ENCODE measurements around the gene EPC2. TPM values are rescaled to one million over a fixed set of nuclear protein-coding genes. Genes with fewer than 3 reads are reported as not detected.

Gene EPC2
- total and polyA plus RNA-seq, 10 of the 15 experiments (the other 5 are each of a cell fraction or from before 2014, with no cell fraction given) = 2.0 to 16.5 (median 10.8) TPM

DNA sequence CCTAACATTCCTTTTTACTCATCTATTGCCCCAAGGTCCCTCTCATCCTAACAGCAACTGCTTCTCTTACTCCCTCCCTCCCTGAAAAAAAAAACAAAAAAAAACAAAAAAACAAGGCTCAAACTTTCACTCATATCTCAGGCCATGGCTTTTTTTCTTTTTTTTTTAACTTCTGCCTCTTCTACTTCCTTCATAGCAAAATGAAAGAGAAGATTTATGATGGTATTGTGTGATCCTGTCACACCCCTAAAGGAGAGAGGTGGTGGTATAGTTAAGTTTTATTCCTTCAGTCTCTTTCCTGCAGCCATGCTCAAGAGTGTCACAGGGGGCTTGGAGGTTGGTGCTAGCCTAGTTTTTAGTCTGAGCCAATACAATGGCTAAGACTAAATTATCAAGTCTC is 21.5 kb upstream of the EPC2 start:
- H3K4me2 ChIP-seq (ENCODE audit: control insufficient read depth, insufficient read depth) = no peak overlapping the region
- ATAC-seq (no peak), DNase-seq (ENCODE audit: low read depth, low spot score) (no peak), FAIRE-seq (no peak)
- H3K9ac ChIP-seq (ENCODE audit: control insufficient read depth, insufficient read depth, low read length) = no peak overlapping the region
- TF ChIP-seq GABPA (IDR thresholded peaks at IDR 0.05; ENCODE audit: low read depth) (no peak), ZSCAN29 (IDR thresholded peaks at IDR 0.05) (no peak), RAD21 (IDR thresholded peaks at IDR 0.05; ENCODE audit: insufficient read depth, low read depth, low read length) (no peak), CREB1 (IDR thresholded peaks at IDR 0.05; ENCODE audit: low read depth) (no peak), SIX5 (IDR thresholded peaks at IDR 0.05; ENCODE audit: low read depth, low read length, severe bottlenecking) (no peak), RAD51 (IDR thresholded peaks at IDR 0.05) (no peak), EZH2 (IDR thresholded peaks at IDR 0.05; ENCODE audit: borderline replicate concordance, control insufficient read depth, low read depth, low read length) (no peak), HDGF (IDR thresholded peaks at IDR 0.05) (no peak), MYC (IDR thresholded peaks at IDR 0.05; ENCODE audit: insufficient read depth, insufficient read length, insufficient replicate concordance, low read length, severe bottlenecking) (no peak), ZNF384 (IDR thresholded peaks at IDR 0.05; ENCODE audit: borderline replicate concordance, low read depth, low read length) (no peak), JUNB (IDR thresholded peaks at IDR 0.05) (no peak), CBX5 (IDR thresholded peaks at IDR 0.05; ENCODE audit: low read depth) (no peak), RELA (IDR thresholded peaks at IDR 0.05; ENCODE audit: borderline replicate concordance, partially characterized antibody) (no peak)
- TF ChIP-seq, protein P1, sequence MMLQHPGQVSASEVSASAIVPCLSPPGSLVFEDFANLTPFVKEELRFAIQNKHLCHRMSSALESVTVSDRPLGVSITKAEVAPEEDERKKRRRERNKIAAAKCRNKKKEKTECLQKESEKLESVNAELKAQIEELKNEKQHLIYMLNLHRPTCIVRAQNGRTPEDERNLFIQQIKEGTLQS (IDR thresholded peaks at IDR 0.05; ENCODE audit: borderline replicate concordance, extremely low read depth, low read depth, low read length) = no peak
- TF ChIP-seq, protein P2, sequence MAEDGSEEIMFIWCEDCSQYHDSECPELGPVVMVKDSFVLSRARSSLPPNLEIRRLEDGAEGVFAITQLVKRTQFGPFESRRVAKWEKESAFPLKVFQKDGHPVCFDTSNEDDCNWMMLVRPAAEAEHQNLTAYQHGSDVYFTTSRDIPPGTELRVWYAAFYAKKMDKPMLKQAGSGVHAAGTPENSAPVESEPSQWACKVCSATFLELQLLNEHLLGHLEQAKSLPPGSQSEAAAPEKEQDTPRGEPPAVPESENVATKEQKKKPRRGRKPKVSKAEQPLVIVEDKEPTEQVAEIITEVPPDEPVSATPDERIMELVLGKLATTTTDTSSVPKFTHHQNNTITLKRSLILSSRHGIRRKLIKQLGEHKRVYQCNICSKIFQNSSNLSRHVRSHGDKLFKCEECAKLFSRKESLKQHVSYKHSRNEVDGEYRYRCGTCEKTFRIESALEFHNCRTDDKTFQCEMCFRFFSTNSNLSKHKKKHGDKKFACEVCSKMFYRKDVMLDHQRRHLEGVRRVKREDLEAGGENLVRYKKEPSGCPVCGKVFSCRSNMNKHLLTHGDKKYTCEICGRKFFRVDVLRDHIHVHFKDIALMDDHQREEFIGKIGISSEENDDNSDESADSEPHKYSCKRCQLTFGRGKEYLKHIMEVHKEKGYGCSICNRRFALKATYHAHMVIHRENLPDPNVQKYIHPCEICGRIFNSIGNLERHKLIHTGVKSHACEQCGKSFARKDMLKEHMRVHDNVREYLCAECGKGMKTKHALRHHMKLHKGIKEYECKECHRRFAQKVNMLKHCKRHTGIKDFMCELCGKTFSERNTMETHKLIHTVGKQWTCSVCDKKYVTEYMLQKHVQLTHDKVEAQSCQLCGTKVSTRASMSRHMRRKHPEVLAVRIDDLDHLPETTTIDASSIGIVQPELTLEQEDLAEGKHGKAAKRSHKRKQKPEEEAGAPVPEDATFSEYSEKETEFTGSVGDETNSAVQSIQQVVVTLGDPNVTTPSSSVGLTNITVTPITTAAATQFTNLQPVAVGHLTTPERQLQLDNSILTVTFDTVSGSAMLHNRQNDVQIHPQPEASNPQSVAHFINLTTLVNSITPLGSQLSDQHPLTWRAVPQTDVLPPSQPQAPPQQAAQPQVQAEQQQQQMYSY (CRISPR knock-in tag; IDR thresholded peaks at IDR 0.05) = no peak
- TF ChIP-seq, protein P3, sequence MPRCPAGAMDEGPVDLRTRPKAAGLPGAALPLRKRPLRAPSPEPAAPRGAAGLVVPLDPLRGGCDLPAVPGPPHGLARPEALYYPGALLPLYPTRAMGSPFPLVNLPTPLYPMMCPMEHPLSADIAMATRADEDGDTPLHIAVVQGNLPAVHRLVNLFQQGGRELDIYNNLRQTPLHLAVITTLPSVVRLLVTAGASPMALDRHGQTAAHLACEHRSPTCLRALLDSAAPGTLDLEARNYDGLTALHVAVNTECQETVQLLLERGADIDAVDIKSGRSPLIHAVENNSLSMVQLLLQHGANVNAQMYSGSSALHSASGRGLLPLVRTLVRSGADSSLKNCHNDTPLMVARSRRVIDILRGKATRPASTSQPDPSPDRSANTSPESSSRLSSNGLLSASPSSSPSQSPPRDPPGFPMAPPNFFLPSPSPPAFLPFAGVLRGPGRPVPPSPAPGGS (IDR thresholded peaks at IDR 0.05; ENCODE audit: borderline replicate concordance, insufficient read depth, low read depth, low read length, poor library complexity, severe bottlenecking) = no peak
- TF ChIP-seq, protein P4, sequence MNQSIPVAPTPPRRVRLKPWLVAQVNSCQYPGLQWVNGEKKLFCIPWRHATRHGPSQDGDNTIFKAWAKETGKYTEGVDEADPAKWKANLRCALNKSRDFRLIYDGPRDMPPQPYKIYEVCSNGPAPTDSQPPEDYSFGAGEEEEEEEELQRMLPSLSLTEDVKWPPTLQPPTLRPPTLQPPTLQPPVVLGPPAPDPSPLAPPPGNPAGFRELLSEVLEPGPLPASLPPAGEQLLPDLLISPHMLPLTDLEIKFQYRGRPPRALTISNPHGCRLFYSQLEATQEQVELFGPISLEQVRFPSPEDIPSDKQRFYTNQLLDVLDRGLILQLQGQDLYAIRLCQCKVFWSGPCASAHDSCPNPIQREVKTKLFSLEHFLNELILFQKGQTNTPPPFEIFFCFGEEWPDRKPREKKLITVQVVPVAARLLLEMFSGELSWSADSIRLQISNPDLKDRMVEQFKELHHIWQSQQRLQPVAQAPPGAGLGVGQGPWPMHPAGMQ (IDR thresholded peaks at IDR 0.05; ENCODE audit: borderline replicate concordance) = no peak
- H3K36me3 ChIP-seq (ENCODE audit: control insufficient read depth in 2 of 2, insufficient read depth in 2 of 2, low read length in 1 of 2) = no peaks in the 10 kb centered on the region
- no peak overlapping the region for H3K27ac ChIP-seq (ENCODE audit: control insufficient read depth, insufficient read depth)
- ChIA-PET SMC1A (ENCODE audit: uncharacterized antibody, unreplicated experiment) (no interaction called here), CTCF (no interaction called here), RAD21 (ENCODE audit: unreplicated experiment) (no interaction called here), POLR2A (no interaction called here)
- no peaks in the 10 kb centered on the region for H3K79me2 ChIP-seq (ENCODE audit: control insufficient read depth, insufficient read depth, low read length)
- H3K9me3 ChIP-seq (replicated peaks; ENCODE audit: control insufficient read depth, insufficient read depth, low read length) = no peaks in the 10 kb centered on the region
- H2AFZ ChIP-seq (ENCODE audit: control insufficient read depth, low read depth, low read length) = no peak overlapping the region
- no peak overlapping the region for H3K4me3 ChIP-seq
- in situ Hi-C loops (cut with MboI) = no loop called here
- H3K27me3 ChIP-seq (replicated peaks in 1 of 2; ENCODE audit: control insufficient read depth in 2 of 2, insufficient read depth in 2 of 2, low read length in 1 of 2) = no peaks in the 10 kb centered on the region; a peak in 2 of 4 replicates
- no TSS peak for BruUV-seq (replicated peaks)
- H4K20me1 ChIP-seq (ENCODE audit: control insufficient read depth, insufficient read depth) = no peaks in the 10 kb centered on the region
- H3K4me1 ChIP-seq (ENCODE audit: control insufficient read depth, insufficient read depth, low read length) = no peaks in the 10 kb centered on the region
- intact Hi-C loops (cut with micrococcal nuclease; ENCODE audit: unreplicated experiment) = no loop called here
